Measurements from ENCODE around the gene TBC1D8.

The TBC1D8 gene

DNA sequence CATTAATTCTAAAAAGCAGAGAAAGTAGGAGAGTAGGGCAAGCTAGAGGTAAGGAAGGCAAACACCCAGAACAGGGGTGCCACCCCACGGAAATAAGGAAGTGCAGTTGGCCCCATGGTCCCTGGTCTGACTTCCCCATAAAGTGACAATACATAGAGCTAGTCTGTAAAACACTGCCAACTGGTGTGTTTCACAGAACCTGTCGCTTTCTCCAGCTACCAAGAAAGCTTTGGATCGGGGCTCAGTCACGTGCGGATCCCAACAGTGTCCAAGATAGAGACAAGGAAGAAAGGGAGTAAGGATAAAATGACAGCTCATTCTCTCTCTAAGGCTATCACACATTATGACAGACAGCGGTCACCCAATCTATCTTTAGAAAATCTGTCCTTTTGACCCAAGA is 36.4 kb downstream of the TBC1D8 start:
- DNase-seq (ENCODE audit: low read depth) = peak; percentile 89
- H3K4me3 ChIP-seq (ENCODE audit: low read depth, low read length) = peak overlapping the region; percentile 32
- TF ChIP-seq, protein P1, sequence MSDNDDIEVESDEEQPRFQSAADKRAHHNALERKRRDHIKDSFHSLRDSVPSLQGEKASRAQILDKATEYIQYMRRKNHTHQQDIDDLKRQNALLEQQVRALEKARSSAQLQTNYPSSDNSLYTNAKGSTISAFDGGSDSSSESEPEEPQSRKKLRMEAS (IDR thresholded peaks at IDR 0.05; ENCODE audit: low read depth, low read length) = peak; percentile 64
- TF ChIP-seq MYC (IDR thresholded peaks at IDR 0.05; ENCODE audit: low read depth, low read length) (peak; percentile 54), POLR2A (IDR thresholded peaks at IDR 0.05; ENCODE audit: extremely low read depth, insufficient read length) (no peak)
- TF ChIP-seq, protein P2, sequence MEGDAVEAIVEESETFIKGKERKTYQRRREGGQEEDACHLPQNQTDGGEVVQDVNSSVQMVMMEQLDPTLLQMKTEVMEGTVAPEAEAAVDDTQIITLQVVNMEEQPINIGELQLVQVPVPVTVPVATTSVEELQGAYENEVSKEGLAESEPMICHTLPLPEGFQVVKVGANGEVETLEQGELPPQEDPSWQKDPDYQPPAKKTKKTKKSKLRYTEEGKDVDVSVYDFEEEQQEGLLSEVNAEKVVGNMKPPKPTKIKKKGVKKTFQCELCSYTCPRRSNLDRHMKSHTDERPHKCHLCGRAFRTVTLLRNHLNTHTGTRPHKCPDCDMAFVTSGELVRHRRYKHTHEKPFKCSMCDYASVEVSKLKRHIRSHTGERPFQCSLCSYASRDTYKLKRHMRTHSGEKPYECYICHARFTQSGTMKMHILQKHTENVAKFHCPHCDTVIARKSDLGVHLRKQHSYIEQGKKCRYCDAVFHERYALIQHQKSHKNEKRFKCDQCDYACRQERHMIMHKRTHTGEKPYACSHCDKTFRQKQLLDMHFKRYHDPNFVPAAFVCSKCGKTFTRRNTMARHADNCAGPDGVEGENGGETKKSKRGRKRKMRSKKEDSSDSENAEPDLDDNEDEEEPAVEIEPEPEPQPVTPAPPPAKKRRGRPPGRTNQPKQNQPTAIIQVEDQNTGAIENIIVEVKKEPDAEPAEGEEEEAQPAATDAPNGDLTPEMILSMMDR (IDR thresholded peaks at IDR 0.05; ENCODE audit: low read depth, low read length) = no peak

DNA sequence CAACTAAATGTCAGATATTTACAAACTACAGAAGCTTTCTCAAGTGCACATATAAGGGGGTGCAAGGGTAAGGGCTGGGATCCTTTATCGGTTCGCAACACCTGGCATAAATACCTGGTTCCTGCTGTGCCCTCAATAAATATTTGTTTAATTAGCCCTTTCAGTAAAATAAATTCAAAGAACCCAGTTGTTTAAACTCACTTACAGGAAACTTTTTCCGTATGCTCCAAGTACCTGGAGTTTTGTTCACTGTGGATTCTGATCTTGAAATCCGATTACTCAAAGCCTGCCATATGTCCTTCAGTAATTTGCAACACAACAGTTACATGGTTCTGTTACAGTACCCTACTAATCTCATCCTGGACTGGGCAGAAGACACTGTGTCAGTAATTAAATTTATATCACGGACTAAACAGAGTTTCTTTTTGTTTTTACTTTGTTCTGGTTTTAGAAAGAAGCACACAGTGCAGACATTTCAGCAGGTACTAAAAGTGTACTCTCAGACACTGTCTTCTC is 36.9 kb downstream of the TBC1D8 start:
- no peak for DNase-seq (ENCODE audit: low read depth)
- TF ChIP-seq POLR2A (IDR thresholded peaks at IDR 0.05; ENCODE audit: extremely low read depth, insufficient read length) = no peak
- TF ChIP-seq, protein P1 (IDR thresholded peaks at IDR 0.05; ENCODE audit: low read depth, low read length) = no peak
- TF ChIP-seq, protein P2 (IDR thresholded peaks at IDR 0.05; ENCODE audit: low read depth, low read length) = no peak
- TF ChIP-seq MYC (IDR thresholded peaks at IDR 0.05; ENCODE audit: low read depth, low read length) = no peak
- peak overlapping the region; percentile 32 for H3K4me3 ChIP-seq (ENCODE audit: low read depth, low read length)

DNA sequence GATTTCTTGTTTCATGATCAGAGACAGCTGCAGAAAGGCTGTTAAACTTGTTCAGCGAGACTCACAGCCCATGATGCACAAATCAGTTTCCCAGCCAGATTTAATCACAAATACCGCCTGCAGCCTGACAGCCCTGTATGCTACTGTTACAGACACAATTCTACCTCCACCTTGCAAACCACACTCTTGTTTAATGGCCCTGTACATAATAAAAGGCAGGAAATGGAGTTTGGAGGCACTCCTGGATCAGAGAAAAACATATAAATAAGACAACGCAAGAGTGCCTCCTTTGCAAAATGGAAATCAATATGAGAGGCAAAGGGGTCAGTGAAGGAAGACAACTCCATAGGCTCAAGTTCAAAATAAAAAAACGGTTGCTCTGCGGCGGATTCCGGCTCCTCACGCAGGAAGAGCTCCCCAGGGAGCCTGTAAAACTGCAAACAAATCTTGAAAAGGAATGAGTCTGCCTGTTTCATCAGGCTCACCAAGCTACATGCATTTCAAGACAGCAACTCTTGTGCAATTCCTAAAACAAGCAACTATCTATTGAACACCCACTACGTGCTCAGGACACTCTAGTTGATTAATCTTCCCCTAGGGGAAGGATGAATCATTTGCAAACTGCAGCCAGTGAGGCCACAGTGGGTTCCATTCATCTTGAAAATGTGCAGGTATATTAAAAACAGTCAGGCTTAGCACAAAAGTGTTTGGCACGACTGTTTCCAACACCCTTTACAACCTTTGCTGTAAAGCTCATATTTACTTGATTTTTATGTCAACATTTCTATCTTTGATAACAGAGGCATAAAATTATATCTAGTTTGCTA is 37.5 kb downstream of the TBC1D8 start:
- peak overlapping the region; percentile 37 for H3K4me3 ChIP-seq (ENCODE audit: low read depth, low read length)
- DNase-seq (ENCODE audit: low read depth) = peak; percentile 99
- peak; percentile 68; the same call in 1 of the 2 replicates for TF ChIP-seq MYC (IDR thresholded peaks at IDR 0.05; ENCODE audit: low read depth, low read length)
- TF ChIP-seq, protein P2 (IDR thresholded peaks at IDR 0.05; ENCODE audit: low read depth, low read length) = no peak
- TF ChIP-seq, protein P1 (IDR thresholded peaks at IDR 0.05; ENCODE audit: low read depth, low read length) = no peak

DNA sequence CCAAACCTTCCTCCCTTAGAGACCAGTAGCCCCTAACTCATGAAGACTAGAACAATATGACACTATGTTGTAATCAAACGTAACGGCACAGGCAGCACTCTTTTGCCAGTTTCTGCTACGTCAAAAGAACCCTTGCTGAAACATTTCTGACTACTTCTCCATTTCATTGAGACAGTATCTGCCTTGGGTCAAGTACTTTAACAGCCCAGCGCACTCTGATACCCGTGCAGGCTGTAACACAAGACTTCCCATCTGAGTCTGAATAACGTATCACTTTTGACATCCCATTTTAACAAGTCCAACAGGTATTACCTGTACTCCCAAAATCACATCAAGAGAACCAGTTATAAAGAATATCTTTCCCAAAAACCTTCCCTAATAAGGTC is 38.4 kb downstream of the TBC1D8 start:
- DNase-seq (ENCODE audit: low read depth) = peak; percentile 90
- TF ChIP-seq, protein P1 (IDR thresholded peaks at IDR 0.05; ENCODE audit: low read depth, low read length) = peak; percentile 14; the same call in 1 of the 2 replicates
- TF ChIP-seq POLR2A (IDR thresholded peaks at IDR 0.05; ENCODE audit: extremely low read depth, insufficient read length) (no peak), MYC (IDR thresholded peaks at IDR 0.05; ENCODE audit: low read depth, low read length) (peak; percentile 28; the same call in 1 of the 2 replicates)
- TF ChIP-seq, protein P2 (IDR thresholded peaks at IDR 0.05; ENCODE audit: low read depth, low read length) = no peak
- peak overlapping the region; percentile 37 for H3K4me3 ChIP-seq (ENCODE audit: low read depth, low read length)

DNA sequence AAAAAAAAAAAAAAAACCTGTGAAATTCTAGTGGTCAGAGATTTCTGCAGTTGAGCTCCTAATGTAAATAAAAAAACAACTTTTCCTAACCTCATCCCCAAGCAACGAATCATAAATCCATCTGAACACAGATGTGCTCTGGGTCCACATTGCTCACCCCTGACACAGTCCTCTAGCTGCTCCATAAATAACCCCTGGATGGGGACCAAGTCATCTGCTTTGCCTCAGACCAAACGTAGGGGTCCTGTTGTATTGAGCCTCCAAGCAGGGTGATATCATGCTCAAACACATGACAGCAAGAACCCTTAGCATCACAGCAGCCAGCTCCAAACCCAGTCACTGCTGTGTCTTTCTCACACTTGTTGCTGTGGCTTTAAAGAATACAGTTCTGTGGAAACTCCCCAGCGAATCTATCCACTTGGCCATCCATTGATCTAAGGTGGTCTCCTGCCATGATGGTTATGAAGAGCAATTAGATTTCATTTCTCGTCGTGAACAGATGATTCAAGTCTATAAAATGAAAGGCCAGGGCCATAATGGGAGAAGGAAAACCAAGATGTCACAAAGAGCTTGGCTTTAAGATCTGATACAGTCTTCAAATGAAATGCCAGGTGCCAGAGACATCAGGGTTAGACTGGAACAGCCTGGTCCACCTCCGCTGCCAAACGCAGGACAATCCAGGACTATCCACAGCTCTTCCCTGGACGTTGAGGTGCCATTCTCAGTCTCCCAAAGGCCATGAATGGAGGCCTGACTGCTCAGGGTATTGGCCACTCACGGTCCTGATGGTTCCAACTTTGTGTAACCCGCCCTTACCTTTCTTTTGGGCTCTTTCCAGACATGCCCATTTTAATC is 39.0 kb downstream of the TBC1D8 start:
- peak; percentile 29 for DNase-seq (ENCODE audit: low read depth)
- TF ChIP-seq MYC (IDR thresholded peaks at IDR 0.05; ENCODE audit: low read depth, low read length) (no peak), POLR2A (IDR thresholded peaks at IDR 0.05; ENCODE audit: extremely low read depth, insufficient read length) (no peak)
- TF ChIP-seq, protein P2 (IDR thresholded peaks at IDR 0.05; ENCODE audit: low read depth, low read length) = no peak
- TF ChIP-seq, protein P1 (IDR thresholded peaks at IDR 0.05; ENCODE audit: low read depth, low read length) = no peak
- H3K4me3 ChIP-seq (ENCODE audit: low read depth, low read length) = peak overlapping the region; percentile 37

Measured in NB4 (cell line).